ENCODE measurements around the gene GREB1.

The GREB1 gene

GRCh38 chr2:11579867-11580659, 46.2 kb downstream of the GREB1 start:
- no peak for DNase-seq (ENCODE audit: low read depth)

DNA sequence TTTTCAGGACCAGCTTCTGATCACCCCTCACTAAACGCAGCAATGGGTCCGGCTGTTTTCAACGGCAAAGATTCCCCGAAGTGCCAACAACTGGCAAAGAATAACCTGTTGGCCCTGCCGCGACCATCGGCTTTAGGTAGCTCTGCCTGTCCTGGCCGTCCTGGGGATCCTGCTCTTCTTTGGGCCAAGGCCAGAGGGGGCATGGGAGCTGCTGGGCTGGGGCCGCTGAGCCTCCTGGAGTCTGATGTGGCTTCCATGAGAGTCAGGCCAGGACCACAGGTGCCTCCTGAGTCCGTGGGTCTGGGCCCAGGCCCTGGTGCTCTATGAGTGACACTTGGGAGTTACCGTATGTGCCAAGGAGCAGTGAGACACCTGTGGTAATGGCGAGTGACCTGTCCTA, 46.9 kb downstream of the GREB1 start:
- DNase-seq (ENCODE audit: low read depth) = no peak

- DNase-seq (ENCODE audit: low read depth) = no peak
Observed at GRCh38 chr2:11581124-11581796, 47.4 kb downstream of the GREB1 start.

- no peak for DNase-seq (ENCODE audit: low read depth)
Observed at GRCh38 chr2:11581797-11582611, 48.2 kb downstream of the GREB1 start.

- no peak for DNase-seq (ENCODE audit: low read depth)
Observed at GRCh38 chr2:11582612-11582861, 48.7 kb downstream of the GREB1 start.

GRCh38 chr2:11582862-11583752, 49.3 kb downstream of the GREB1 start:
- DNase-seq (ENCODE audit: low read depth) = peak; percentile 56

DNA sequence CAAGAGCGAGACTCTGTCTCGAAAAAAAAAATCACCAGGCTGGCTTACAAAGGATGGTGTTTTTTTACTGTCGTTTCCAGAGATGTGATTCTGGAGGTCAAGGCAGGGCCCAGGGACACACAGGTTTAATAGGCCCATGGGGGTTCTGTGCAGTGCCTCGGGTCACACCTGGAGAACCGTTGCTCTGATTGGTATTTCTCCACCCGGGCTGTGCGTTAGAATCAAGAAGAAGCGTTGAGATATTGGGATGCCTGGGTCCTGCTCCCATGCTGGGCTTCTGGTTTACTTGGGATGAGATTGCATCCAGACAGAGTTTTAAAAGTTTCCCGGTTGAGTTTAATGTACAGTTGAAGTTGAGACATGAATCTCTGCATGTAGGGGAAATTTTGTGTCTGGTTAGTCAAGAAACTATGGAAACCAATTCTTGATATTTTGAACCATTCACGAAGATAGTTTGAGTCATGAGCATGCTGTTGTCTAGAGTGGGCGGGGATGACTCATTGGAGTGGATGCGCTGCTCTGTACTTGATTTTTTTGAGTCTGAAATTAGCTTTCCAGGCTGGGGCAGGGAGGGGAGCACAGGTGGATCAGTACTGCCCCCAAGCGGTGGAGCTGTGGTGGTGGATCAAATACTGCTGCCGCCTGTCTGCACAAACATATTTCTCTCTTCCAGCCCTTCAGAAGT, 50.1 kb downstream of the GREB1 start:
- DNase-seq (ENCODE audit: low read depth) = peak; percentile 42

DNA sequence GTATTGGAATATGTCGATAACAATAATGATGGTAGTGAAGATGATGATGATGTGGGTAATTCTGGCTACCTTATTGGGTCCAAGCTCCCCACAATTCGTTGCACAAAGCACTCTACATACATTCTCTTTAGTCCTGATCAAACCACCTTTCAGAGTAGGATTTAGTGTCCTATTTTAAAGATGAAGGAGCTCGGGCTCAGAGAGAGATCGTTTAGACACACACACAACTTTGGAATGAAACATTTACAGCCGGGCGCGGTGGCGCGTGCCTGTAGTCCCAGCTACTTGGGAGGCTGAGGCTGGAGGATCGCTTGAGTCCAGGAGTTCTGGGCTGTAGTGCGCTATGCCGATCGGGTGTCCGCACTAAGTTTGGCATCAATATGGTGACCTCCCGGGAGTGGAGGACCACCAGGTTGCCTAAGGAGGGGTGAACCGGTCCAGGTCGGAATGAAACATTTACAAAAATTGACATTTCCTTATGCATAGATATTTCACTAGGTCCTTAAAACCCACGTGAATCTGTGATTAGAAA, 50.7 kb downstream of the GREB1 start:
- no peak for DNase-seq (ENCODE audit: low read depth)

DNA sequence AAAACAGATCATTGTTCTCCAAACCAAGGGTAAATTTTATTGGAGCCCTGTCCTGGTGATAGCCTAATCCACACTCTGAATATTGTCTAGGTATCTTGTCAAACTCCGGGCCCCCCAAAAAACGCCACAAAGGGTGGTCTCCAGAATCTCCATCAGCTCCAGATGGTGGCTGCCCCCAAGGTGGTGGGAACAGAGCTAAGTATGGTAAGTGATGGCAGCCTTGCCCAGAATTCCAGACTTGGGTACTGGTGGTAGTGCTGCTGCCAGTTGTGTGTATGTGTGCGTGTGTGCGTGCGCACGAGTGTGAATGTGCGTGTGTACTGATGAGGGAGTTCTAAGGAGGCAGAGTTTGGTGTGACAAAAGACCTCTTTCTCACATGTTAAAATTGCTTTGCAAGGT, 51.2 kb downstream of the GREB1 start:
- no peak for DNase-seq (ENCODE audit: low read depth)

DNA sequence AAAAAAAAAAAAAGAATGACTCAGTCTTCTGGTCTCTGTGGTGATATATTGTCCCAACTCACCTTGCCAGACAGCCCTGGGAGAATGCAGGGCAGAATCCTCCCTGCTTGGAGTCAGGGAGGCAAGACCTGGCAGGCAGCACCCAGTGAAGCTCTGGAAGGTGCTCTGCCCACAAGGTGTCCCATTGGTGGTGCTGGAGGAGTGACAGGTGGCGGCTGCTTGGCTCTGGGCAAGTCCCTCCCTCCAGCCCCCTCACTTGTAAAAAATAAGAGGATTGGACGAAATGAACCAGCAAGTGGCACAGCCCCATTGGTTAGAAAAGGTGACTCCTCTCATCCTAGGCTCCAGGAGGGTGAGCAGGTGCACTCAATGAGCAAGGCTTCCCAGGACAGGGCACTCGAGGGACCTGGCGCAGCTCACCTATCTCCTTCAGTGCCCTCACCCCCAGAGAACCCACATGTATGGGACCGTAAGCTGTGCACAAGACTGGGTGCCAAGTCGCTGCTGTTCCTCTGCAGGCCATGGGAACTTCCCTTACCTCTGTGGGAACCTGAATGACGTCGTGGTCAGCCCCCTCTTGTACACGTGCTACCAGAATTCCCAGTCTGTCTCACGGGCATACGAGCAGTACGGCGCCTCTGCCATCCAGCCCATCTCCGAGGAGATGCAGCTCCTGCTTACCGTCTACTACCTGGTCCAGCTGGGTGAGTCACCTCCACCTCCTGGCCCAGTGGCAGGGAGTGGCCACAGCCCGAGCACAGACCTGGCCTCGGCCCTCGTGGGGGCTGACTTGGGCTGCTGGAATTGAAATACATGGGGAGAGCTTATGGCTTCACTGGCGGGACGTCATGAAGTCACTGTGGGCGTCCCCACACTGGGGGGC, 54.6 kb downstream of the GREB1 start:
- DNase-seq (ENCODE audit: low read depth) = no peak

DNA sequence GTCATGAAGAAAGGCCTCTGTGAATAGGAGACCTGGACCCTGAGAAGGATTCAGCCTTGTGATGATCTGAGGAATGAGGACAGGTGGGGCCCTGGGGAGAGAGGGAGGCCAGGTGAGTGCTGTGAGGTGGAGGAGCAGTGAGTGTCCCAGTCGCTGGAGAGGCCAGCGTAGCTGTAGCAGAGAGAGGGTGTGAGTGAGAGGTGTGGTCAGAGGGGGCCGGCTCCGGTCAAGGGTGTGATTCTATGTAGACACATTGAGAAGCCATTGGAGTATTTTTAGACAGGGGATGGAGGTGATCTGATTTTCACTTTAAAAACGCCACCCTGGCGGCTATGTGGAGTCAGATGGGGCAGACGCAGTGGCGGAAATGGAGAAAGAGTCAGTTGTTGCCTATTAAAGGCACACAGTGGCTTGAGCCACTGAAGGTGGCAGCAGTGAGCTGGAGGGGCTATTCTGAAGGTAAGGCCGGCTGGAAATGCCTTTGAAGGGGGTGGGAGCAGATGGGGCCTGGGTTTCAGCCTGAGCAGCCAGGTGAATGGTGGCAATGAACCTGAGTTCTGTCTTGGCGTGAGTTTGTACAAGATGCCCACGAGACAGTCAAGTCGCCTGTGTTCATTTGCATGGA, 55.6 kb downstream of the GREB1 start:
- no peak for DNase-seq (ENCODE audit: low read depth)

- DNase-seq (ENCODE audit: low read depth) = no peak
Observed at GRCh38 chr2:11590193-11590592, 56.3 kb downstream of the GREB1 start.

DNA sequence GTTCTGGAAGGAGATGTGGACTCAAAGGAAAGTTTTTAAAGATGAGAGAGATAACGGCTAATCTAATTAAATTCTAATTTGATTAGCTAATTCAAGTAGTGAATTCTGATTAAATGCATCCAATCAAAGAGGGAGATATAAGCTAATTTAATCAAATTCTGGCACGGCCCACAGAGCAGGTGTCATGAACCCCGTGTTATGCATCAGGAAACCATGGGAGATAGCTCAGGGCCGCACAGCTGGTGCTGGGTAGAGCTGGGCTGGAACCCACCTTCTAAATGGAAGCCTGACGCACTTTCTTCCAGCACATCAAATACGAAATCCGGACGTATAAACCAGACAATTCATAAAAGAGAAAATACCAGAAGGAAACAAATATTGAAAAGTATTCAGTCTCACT, 57.2 kb downstream of the GREB1 start:
- no peak for DNase-seq (ENCODE audit: low read depth)

GRCh38 chr2:11592671-11593574, 59.1 kb downstream of the GREB1 start:
- no peak for DNase-seq (ENCODE audit: low read depth)

DNA sequence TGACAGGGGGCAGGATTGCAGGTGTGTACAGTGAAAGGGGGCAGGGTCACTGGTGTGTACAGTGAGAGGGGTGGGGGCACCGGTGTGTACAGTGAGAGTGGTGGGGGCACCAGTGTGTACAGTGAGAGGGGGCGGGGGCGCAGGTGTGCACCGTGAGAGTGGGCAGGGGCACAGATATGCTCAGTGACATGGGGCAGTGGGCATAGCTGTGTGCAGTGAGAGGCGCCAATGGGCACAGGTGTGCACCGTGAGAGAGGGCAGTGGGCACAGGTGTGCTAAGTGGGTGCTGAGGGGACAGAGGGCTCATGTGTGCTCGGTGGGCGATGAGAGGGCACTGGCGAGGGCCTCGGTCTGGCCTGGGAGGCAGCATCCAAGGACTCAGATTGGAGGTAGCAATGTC, 63.0 kb downstream of the GREB1 start:
- no peak for DNase-seq (ENCODE audit: low read depth)

GRCh38 chr2:11597538-11598225, 63.8 kb downstream of the GREB1 start:
- no peak for DNase-seq (ENCODE audit: low read depth)

- no peak for DNase-seq (ENCODE audit: low read depth)
Observed at GRCh38 chr2:11598228-11598731, 64.4 kb downstream of the GREB1 start.

All from activated T-cell treated with anti-CD3 and anti-CD28 coated beads for 1 hour (primary cell).